ENCODE results near the gene RPL4.
A peak's percentile ranks its signal among the peaks of the same experiment; 100 is the strongest.
"Not testable (repeated sequence)": the region's sequence is repeated elsewhere in the genome, so short reads cannot be mapped to it uniquely, and the experiment has no call there.

RPL4 gene

GRCh38 chr15:66504563-66505429 lies at the start of gene RPL4, which contains the start of gene ZWILCH:
Gene RPL4 (minus strand): TSS chr15:66504855. CDS start chr15:66504790, 65 bp downstream.
Gene ZWILCH (plus strand): TSS chr15:66505326. CDS start chr15:66505339, 13 bp downstream.
- DNase-seq (ENCODE audit: low read depth) = peak; percentile 95

GRCh38 chr15:66545255-66545654 lies 40.6 kb upstream of the RPL4 start:
- DNase-seq (ENCODE audit: low read depth) = no peak

- DNase-seq (ENCODE audit: low read depth) = no peak
These were observed 38.2 kb upstream of the RPL4 start for GRCh38 chr15:66542896-66543295.

- DNase-seq (ENCODE audit: low read depth) = no peak
These were observed 30.4 kb upstream of the RPL4 start for GRCh38 chr15:66535056-66535455.

GRCh38 chr15:66524838-66525237 lies 20.2 kb upstream of the RPL4 start:
- no peak for DNase-seq (ENCODE audit: low read depth)

GRCh38 chr15:66523926-66524325 lies 19.3 kb upstream of the RPL4 start:
- DNase-seq (ENCODE audit: low read depth) = no peak

- peak; percentile 24 for DNase-seq (ENCODE audit: low read depth)
These were observed 11.3 kb upstream of the RPL4 start for GRCh38 chr15:66515901-66516322.

- no peak for DNase-seq (ENCODE audit: low read depth)
These were observed 9.9 kb upstream of the RPL4 start for GRCh38 chr15:66514586-66514985.

- DNase-seq (ENCODE audit: low read depth) = no peak
These were observed 3.7 kb upstream of the RPL4 start for GRCh38 chr15:66508293-66508883.

GRCh38 chr15:66505818-66506217 lies 1.2 kb upstream of the RPL4 start:
- no peak for DNase-seq (ENCODE audit: low read depth)

- DNase-seq (ENCODE audit: low read depth) = peak; percentile 62
These were observed 766 bp upstream of the RPL4 start for GRCh38 chr15:66505430-66505811.

GRCh38 chr15:66503780-66504562 lies 684 bp downstream of the RPL4 start:
- DNase-seq (ENCODE audit: low read depth) = no peak

- DNase-seq (ENCODE audit: low read depth) = not testable (repeated sequence)
These were observed 1.5 kb downstream of the RPL4 start for GRCh38 chr15:66503041-66503648.

GRCh38 chr15:66502491-66502890 lies 2.2 kb downstream of the RPL4 start:
- no peak for DNase-seq (ENCODE audit: low read depth)

- DNase-seq (ENCODE audit: low read depth) = not testable (repeated sequence)
These were observed 4.3 kb downstream of the RPL4 start for GRCh38 chr15:66500346-66500745.

GRCh38 chr15:66498501-66499386 lies 5.9 kb downstream of the RPL4 start:
- DNase-seq (ENCODE audit: low read depth) = no peak

GRCh38 chr15:66497502-66498455 lies 6.9 kb downstream of the RPL4 start, which contains the start of gene SNAPC5:
Gene SNAPC5 (minus strand): TSS chr15:66497762. CDS start chr15:66497731, 31 bp downstream.
- DNase-seq (ENCODE audit: low read depth) = peak; percentile 84

- DNase-seq (ENCODE audit: low read depth) = no peak
These were observed 7.6 kb downstream of the RPL4 start for GRCh38 chr15:66496951-66497501.

- DNase-seq (ENCODE audit: low read depth) = no peak
These were observed 10.4 kb downstream of the RPL4 start for GRCh38 chr15:66494262-66494661.
